Subcutaneous adipose tissue (tissue), 4 donors: ENCODE measurements around the gene ST8SIA4. TPM values are rescaled to one million over a fixed set of nuclear protein-coding genes. Genes with fewer than 3 reads are reported as not detected.

Experiments
- total RNA-seq, 4 donors: library from RNA; depleted of rRNA; stranded (reverse); fragments of >200 nt; gene quantifications; one replicate each; pipeline ENCODE4 v1.1.0, GENCODE V29; 2016
- TF ChIP-seq, protein P1 (sequence below): fragments of 450-650 bp; IDR thresholded peaks from one replicate; pipeline ENCODE4 v1.5.1; 2016; ENCODE audit warnings: low read depth, mild to moderate bottlenecking, control low read depth, antibody characterized with exemption, moderate library complexity

The ST8SIA4 gene
- total RNA-seq, 4 donors from 2014 or later = 5.5 to 20.1 (median 12.2) TPM

DNA sequence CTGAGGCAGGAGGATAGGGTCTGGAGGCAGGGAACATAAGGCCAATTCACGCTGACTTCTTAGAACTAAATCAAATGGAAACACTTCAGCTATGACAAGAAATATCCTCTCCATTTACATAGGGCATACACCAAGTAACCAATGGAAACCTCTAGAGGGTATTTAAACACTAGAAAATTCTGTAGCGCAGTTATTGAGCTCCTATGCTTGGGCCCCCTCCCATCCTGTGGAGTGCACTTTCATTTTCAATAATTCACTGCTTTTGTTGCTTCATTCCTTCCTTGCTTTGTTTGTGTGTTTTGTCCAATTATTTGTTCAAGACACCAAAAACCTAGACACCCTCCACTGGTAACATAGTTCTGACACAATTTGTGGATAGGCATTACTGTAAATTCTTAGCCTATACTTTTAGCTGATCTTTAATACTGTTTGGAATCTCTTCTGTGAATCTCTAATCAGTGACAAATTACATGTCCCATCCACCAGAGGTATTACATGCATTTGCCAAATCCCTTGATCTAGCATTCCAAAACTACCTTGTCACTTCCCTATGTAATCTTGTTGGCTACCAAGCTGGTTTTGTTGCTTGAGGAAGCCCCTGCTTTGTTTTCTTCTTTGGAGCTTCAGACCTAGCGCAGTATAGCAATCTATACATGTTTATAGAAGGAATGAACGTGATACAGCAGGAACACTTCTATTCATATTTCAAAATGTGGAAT is 61.6 kb downstream of the ST8SIA4 start:
- TF ChIP-seq, protein P1, sequence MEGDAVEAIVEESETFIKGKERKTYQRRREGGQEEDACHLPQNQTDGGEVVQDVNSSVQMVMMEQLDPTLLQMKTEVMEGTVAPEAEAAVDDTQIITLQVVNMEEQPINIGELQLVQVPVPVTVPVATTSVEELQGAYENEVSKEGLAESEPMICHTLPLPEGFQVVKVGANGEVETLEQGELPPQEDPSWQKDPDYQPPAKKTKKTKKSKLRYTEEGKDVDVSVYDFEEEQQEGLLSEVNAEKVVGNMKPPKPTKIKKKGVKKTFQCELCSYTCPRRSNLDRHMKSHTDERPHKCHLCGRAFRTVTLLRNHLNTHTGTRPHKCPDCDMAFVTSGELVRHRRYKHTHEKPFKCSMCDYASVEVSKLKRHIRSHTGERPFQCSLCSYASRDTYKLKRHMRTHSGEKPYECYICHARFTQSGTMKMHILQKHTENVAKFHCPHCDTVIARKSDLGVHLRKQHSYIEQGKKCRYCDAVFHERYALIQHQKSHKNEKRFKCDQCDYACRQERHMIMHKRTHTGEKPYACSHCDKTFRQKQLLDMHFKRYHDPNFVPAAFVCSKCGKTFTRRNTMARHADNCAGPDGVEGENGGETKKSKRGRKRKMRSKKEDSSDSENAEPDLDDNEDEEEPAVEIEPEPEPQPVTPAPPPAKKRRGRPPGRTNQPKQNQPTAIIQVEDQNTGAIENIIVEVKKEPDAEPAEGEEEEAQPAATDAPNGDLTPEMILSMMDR = no peak

DNA sequence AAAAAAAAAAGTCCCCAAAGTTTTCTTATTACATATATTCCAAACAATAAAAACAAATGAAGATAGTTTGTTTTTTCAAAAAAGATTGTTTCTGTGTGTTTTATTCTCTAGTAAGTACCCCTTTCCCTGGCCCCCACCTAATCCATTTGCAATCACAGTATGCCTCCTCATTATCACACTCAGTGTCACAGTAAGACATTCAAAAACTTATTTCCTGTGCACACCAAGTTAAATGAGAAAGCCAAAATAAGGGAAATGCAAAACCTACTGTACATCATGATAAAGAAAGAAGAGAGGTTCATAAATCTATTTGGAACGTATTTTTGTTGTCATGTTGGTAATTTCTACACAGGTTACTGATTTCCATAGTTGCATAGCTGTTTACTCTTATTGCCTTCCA is 62.3 kb downstream of the ST8SIA4 start:
- TF ChIP-seq, protein P1 = no peak

DNA sequence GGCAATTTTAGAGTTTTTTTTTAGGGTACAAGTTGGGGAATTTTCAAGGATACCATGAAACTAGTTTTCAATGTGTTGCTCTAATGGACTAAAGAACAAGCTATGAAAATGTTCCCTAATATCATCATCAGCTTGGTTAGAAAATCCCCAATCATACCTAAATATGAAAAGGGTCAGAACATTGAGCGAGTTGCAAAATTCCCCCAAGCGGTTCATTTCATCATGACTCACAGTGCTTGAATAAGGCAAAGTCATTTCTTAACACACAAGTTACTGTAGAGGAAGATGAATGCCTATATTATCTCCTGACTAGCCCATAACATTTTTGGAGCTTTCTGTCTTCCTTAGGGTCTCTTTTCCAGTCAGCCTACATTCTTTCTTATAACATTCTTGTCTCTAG is 62.7 kb downstream of the ST8SIA4 start:
- TF ChIP-seq, protein P1 = no peak

DNA sequence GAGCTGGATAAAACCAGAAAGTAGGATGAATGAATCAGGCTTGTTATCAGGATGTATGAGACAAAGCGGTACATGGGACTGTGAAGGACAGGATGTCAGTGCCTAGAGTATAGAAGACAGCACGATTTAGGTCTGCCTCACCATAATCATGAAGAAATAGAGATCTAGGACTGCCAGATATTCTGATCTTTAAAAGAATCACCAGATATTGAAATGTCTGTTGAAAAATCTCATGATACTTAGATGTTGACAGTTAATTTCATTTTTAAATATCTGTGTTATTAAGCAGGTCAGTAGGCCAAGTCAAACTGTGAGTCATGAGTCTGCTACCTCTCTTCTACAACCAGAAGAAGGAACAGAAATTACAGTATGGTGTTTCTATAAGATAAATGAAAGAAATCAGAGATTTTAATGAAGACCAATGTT is 65.0 kb downstream of the ST8SIA4 start:
- TF ChIP-seq, protein P1 = no peak

DNA sequence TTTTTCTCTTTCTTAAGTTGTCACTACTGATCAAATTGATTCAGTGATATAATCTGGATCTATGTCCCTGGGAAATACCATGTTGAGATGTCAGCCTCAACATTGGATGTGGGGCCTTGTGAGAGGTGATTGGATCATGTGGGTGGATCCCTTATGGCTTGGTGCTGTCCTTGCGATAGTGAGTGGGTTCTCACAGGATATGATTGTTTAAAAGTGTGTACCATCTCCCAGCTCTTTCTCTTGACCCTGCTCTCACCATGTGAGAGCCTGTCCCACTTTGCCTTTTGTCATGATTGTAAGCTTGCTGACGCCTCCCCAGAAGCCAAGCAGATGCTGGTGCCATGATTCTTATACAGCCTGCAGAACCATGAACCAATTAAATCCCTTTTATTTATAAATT is 68.6 kb downstream of the ST8SIA4 start:
- TF ChIP-seq, protein P1 = no peak

DNA sequence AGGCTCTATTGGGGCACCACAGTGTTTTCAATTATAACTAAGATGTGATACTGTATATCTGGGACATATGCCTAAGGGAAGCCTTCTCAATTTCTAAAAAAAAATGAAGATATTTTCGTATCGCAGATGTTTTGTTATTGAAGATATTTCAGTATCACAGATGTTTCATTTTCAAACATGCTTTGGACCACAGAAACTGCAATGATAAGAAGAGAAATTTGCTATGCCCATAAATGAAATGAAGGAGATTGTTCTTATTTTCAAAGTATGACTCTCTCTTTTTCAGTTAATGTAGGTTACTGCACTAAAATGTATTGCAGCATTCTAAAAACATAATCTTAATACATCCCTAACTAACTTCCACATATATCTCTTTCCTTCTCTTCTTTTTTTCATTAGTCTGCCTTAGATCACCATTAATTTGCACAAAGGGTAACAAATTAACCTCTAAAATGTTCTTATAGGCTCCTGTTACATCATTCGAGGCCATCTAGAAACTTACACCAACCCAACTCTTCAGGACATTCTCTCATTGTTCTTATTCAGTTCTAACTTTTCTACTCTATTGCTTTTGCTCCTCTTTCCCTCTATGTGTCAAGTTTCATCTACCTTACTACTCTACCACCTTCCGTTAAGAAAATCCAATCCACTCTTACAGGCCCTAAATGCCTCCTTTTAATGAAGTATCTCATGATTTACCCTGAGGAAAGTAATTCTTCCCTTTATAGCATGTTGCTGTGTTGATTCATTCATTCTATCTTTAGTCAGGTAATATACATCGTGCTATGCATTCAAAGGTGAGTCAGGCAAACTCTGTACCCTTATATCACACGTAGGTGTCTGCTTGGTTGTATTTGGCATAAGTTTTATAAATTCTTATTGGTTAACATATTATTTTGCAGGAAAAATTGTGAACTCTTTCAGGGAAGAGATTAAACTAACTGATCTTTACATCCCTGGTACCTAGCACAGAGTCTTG is 70.5 kb downstream of the ST8SIA4 start:
- TF ChIP-seq, protein P1 = no peak

DNA sequence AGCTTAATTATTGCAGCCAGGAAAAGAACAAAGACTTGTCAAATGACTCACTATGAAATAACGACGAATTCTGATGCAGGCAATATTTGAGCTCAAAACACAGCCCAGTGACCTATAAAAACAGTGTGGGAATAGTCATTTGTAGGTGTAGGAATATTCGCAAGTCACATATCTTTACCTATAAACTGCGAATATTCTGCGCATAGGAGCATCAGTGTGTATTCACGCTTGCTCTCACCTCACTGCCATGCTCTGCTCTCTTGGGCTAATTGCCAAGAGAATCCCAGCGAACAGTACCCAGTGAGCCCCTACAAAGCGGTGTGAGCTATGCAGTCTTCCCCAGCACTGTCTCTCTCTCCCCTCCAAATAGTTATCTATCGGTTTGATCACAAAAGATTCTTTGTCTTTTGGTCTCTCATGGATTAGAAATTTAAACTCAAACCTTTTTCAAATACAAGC is 74.2 kb downstream of the ST8SIA4 start:
- TF ChIP-seq, protein P1 = no peak
